NOMO-1 (cell line): ENCODE results near the gene ACAT1.
A peak's percentile ranks its signal among the peaks of the same experiment; 100 is the strongest.
"Not testable (repeated sequence)": the region's sequence is repeated elsewhere in the genome, so short reads cannot be mapped to it uniquely, and the experiment has no call there.

ENCODE experiments used
- DNase-seq, 2 experiments: peaks; one replicate each; lab custom pipeline; 2025; ENCODE audit not compliant: unreplicated experiment in 2 of 2; lab: John Stamatoyannopoulos, UW

ACAT1 gene

GRCh38 chr11:108121274-108122155 lies at the start of gene ACAT1:
ACAT1 (plus strand) TSS chr11:108121567; CDS start chr11:108121607, 40 bp downstream.
- DNase-seq = peak; percentile 90 to 94

DNA sequence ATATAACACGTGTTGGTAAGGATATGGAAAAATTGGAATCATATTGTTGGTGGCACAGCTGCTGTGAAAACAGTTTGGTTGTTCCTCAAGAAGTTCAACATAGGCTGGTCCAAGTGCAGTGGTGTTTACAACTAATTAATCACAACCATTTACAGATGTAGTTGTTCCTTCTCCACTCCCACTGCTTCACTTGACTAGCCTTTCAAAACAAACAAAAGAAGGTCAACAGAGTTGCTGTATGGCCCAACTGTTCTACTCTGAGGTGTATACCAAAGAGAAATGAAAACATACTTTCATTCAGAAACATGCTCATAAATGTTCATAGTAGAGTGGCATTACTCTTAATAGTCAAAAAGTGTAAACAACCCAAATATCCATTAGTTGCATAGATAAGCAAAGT lies 36.6 kb upstream of the ACAT1 start:
- DNase-seq = no peak

- DNase-seq = no peak
These were observed 35.7 kb upstream of the ACAT1 start for GRCh38 chr11:108085672-108086071.

GRCh38 chr11:108092134-108092533 lies 29.2 kb upstream of the ACAT1 start:
- no peak for DNase-seq

GRCh38 chr11:108093128-108093904 lies 28.1 kb upstream of the ACAT1 start:
- no peak for DNase-seq

DNA sequence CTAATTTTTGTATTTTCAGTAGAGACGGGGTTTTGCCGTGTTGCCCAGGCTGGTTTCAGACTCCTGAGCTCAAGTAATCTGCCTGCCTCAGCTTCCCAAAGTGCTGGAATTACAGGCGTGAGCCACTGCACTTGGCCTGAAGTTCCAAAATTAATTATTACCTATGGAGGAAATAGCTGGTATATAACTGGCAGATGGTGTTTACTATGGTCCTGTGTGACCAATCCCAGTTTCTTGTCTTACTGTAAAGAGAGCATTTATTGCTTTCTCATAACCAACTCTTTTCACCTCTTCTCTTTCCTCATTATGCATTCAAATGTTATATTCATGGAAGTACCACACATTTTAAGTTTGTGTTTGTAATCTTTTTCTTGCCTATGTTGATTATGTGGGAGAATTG lies 24.2 kb upstream of the ACAT1 start:
- no peak for DNase-seq

DNA sequence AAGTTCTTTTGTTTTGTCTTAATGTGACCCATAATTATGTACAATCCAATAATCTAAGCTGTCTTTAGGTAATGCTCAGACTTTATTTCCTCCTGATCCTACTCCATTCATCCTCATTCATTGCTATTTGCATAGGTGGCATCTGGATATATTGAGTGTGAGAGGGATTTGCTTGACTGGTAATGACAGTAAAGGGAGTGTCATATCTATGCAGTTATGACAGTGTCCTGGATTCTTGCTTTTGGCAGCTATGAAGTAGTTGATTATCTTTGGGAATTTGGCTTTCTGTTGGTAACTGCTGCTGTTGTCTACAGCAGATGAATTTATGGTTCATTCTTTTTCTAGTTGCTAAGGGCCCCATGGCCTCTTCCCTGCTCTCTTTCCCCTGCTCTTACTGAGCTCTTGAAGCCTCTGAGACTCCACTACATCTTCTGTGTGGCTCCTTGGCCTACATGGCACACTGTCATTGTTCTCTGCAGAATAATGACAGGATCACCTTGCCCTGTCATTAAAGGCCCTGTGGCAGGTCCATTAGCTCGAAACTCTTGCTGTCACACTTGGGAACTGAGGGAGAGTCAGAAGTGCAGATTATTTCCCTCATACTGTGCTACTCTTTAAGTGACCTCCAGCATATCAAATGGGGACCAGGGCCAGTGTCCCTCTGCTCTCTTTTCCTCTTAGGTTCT lies 20.1 kb upstream of the ACAT1 start:
- DNase-seq = no peak

DNA sequence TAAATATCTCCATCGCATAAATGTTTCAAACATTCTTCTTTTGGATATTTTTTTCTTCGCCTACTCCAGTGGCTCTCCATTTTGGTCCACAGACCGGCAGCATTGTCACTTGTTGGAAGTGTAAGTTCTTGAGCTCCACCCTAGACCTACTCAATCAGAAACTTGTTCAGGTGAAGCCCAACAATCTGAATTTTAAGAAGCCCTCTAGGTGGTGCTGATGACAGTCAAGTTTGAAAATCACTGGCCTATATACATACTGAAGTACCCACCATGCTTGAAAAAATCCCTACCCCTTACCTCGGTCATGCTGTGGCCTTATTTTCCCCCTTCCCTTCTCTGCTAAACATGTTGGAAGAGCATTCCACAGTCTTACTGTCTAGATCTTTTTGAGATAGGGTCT lies 10.2 kb upstream of the ACAT1 start:
- DNase-seq = no peak

DNA sequence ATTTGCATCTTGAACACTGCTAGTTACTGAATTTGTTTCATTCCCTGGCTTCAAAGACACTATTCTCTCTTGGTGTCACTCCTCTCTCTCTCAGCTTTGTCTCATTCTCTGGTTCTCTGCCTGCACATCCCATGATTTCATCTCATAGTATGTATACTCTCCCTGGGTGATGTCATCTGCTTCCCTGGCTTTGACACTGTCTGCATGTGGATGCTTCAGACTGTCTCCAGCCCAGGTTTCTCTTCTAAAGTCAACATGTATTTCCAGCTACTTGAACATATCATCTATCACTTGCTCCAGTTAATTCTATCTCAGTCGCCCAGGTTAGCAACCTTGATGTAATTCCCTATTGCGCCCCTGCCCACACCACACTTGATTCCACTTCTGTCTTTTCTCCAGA lies 9.3 kb upstream of the ACAT1 start:
- no peak for DNase-seq

GRCh38 chr11:108115500-108116140 lies 5.7 kb upstream of the ACAT1 start:
- no peak for DNase-seq

DNA sequence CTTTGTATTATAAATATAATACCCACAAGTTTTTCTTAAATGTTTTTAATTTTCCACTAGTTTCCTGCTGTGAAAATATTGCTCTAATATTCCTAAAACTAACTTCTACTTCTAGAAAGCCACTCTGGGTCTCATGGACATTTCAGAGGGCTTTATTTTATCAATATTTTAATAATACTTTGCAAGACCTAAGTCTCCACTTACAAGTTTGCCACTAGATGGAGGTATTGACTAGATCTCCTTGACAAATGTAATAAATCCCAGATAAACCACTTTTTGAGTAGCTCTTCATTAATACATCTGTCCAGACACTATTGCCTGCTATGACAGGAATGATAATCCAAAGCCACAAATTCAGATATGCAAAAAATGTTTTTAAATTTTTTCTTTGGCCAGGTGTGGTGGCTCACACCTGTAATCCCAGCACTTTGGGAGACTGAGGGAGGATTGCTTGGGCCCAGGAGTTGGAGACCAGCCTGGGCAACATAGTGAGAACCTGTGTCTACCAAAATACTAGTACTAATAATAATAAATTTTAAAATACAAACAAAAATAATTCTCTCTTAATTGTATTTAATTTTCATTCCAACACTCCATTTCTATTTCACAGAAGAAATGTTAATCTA lies 3.5 kb upstream of the ACAT1 start:
- DNase-seq = peak in 1 of 2 experiments; percentile 45

- DNase-seq = not testable (repeated sequence)
These were observed 462 bp upstream of the ACAT1 start for GRCh38 chr11:108120936-108121273.

- no peak for DNase-seq
These were observed 830 bp downstream of the ACAT1 start for GRCh38 chr11:108122166-108122628.

- DNase-seq = no peak
These were observed 3.7 kb downstream of the ACAT1 start for GRCh38 chr11:108125096-108125495.

DNA sequence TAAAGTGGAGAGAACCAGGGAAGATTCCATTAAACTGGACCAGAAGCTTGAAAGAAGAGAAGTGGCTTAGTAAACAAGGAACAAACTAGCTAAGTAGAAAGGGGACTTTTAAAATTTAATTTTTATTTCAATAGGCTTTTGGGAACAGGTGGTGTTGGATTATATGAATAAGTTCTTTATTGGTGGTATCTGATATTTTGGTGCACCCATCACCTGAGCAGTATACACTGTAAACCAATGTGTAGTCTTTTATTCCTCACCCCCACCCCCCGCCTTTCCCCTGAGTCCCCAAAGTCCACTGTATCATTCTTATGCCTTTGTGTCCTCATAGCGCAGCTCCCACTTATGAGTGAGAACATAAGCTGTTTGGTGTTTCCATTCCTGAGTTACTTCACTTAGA lies 7.4 kb downstream of the ACAT1 start:
- no peak for DNase-seq

GRCh38 chr11:108131993-108132392 lies 10.6 kb downstream of the ACAT1 start:
- no peak for DNase-seq

- DNase-seq = not testable (repeated sequence)
These were observed 11.7 kb downstream of the ACAT1 start for GRCh38 chr11:108132993-108133538.

DNA sequence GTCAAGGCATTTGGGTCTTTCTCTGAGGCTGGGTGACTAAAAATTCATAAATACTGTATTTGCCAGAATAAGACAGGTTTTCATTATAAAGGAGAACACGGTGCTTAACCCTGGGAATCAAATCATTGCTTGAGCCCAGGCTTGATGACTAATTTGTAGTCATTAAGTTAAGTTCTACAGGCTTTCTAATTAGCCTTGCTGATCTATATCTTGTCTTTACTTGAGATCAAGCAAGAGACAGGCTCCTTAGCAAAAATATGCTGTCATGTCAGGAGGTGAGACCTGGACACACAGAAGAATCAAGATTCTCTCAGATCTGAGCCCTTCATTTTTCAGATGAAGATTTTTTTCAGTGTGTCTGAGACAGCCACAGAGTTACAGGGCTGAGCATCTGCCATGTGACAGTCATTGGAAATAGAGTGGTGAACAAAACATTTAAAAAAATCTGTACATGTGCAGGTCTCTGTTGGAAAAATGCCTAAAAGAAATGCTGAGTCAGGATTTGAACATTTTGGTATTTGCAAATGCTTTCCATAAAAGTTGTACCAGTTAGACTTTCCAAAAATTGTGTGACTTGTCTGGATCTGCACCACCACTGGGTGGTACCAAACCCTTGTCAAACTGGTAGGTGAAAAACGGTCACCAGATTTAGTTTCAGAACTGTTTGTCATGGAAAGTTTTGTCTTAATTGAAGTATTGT lies 14.6 kb downstream of the ACAT1 start:
- no peak for DNase-seq

- no peak for DNase-seq
These were observed 15.8 kb downstream of the ACAT1 start for GRCh38 chr11:108137212-108137611.
